OCI-LY7 (cell line): ENCODE measurements around the gene NDUFA13. TPM values are rescaled to one million over a fixed set of nuclear protein-coding genes. Genes with fewer than 3 reads are reported as not detected.
"Not testable (repeated sequence)": the region's sequence is repeated elsewhere in the genome, so short reads cannot be mapped to it uniquely, and the experiment has no call there.

ENCODE experiments used
- BruUV-seq: library from RNA; stranded (reverse); fragments of 400-500 nt; replicated peaks from 2 replicates; lab custom pipeline; 2021; lab: Mats Ljungman, UMichigan
- CTCF ChIA-PET: fragments of 300-600 bp; sonication (Branson Sonifier 250); formaldehyde crosslinking; loops from one replicate; lab custom pipeline; 2022; ENCODE audit warnings: antibody characterized with exemption; ENCODE audit not compliant: unreplicated experiment; lab: Charles Lee
- POLR2A ChIA-PET: fragments of 300-600 bp; sonication (Branson Sonifier 250); formaldehyde crosslinking; loops from one replicate; lab custom pipeline; 2022; ENCODE audit warnings: antibody characterized with exemption; lab: Charles Lee
- DNase-seq: peaks from one replicate; pipeline ENCODE4 v3.0.0-alpha.2; 2015; ENCODE audit warnings: low spot score
- H2AFZ ChIP-seq: fragments of 200-600 bp; sonication (generic), shearing (Covaris generic); 2 replicates; pipeline ENCODE4 v1.6.1; 2014; ENCODE audit warnings: mild to moderate bottlenecking, antibody characterized with exemption, low read length, moderate library complexity
- H3K27ac ChIP-seq: fragments of 200-600 bp; sonication (generic); 2 replicates; pipeline ENCODE4 v1.5.1; 2014; ENCODE audit warnings: mixed run types, low read depth, mild to moderate bottlenecking, moderate library complexity, low read length, inconsistent platforms; ENCODE audit not compliant: poor library complexity, severe bottlenecking
- H3K36me3 ChIP-seq: fragments of 200-600 bp; sonication (generic); 2 replicates; pipeline ENCODE4 v1.6.1; 2014; ENCODE audit warnings: mild to moderate bottlenecking, antibody characterized with exemption, low read length, moderate library complexity, mixed read lengths; ENCODE audit not compliant: insufficient read depth
- H3K4me1 ChIP-seq: fragments of 200-600 bp; sonication (generic); 2 replicates; pipeline ENCODE4 v1.5.1; 2014; ENCODE audit warnings: mild to moderate bottlenecking, low read length; ENCODE audit not compliant: insufficient read depth, poor library complexity, severe bottlenecking
- H3K4me2 ChIP-seq: fragments of 200-600 bp; sonication (generic); 2 replicates; pipeline ENCODE4 v1.6.1; 2014; ENCODE audit warnings: mild to moderate bottlenecking, low read length
- H3K4me3 ChIP-seq: fragments of 200-600 bp; sonication (generic); 2 replicates; pipeline ENCODE4 v1.5.1; 2014; ENCODE audit warnings: mild to moderate bottlenecking, low read depth, low read length; ENCODE audit not compliant: poor library complexity, severe bottlenecking
- H3K79me2 ChIP-seq: fragments of 200-600 bp; sonication (generic); 2 replicates; pipeline ENCODE4 v1.6.1; 2016; ENCODE audit warnings: low read depth, mild to moderate bottlenecking, low read length, moderate library complexity, mixed read lengths; ENCODE audit not compliant: insufficient read depth
- H3K9me2 ChIP-seq: fragments of 200-600 bp; sonication (generic); 2 replicates; pipeline ENCODE4 v1.6.1; 2016; ENCODE audit warnings: mild to moderate bottlenecking, low read length, mixed read lengths; ENCODE audit not compliant: insufficient read depth
- H3K9me3 ChIP-seq: fragments of 200-600 bp; sonication (generic); 2 replicates; pipeline ENCODE4 v1.6.1; 2014; ENCODE audit warnings: mild to moderate bottlenecking, mixed run types, low read length, mixed read lengths
- H4K20me1 ChIP-seq: fragments of 200-600 bp; sonication (generic); 2 replicates; pipeline ENCODE4 v1.6.1; 2014; ENCODE audit warnings: mild to moderate bottlenecking, antibody characterized with exemption, low read length, moderate library complexity, mixed read lengths; ENCODE audit not compliant: insufficient read depth
- CTCF ChIP-seq: fragments of 200-600 bp; sonication (generic); conservative IDR thresholded peaks from 2 replicates; pipeline ENCODE4 v1.5.1; 2014; ENCODE audit warnings: mild to moderate bottlenecking, antibody characterized with exemption, low read length, moderate library complexity, mixed read lengths
- EZH2phosphoT487 ChIP-seq: fragments of 200-600 bp; sonication (generic); IDR thresholded peaks from 2 replicates; pipeline ENCODE4 v1.6.1; 2018; ENCODE audit warnings: low read depth, borderline replicate concordance, mild to moderate bottlenecking, mixed run types, antibody characterized with exemption, low read length, moderate library complexity, mixed read lengths
- intact Hi-C: fragments of 100-400 bp; cut with micrococcal nuclease; formaldehyde crosslinking; loops from one replicate; pipeline ENCODE4 v1.10.0; 2022; ENCODE audit not compliant: unreplicated experiment
- total RNA-seq, 2 experiments: library from RNA; depleted of rRNA in 1 of 2; stranded (reverse); fragments of >200 nt in 1 of 2; shearing (Covaris generic) in 1 of 2; gene quantifications; 2 replicates each; pipeline ENCODE4 v1.2.3, GENCODE V29; 2014 to 2022

NDUFA13 gene
- total RNA-seq, 2 experiments from 2014 or later = 275 to 429 TPM

GRCh38 chr19:19470579-19470978 lies 45.4 kb upstream of the NDUFA13 start:
- H3K27ac ChIP-seq = no peak overlapping the region
- no peak overlapping the region for H3K4me2 ChIP-seq
- TF ChIP-seq EZH2phosphoT487 = no peak
- no peak for TF ChIP-seq CTCF
- POLR2A ChIA-PET = interaction anchor here (0.6 kb wide), 1 partner anchor 96 kb away, joined by 3 read pairs; no protein-coding TSS in a partner anchor
- no peaks in the 10 kb centered on the region for H3K9me2 ChIP-seq
- H3K4me3 ChIP-seq = no peak overlapping the region
- no TSS peak for BruUV-seq
- no peaks in the 10 kb centered on the region for H4K20me1 ChIP-seq
- peaks cover 36% of the 10 kb centered on the region for H3K79me2 ChIP-seq
- CTCF ChIA-PET = no interaction called here
- peaks cover 13% of the 10 kb centered on the region for H3K4me1 ChIP-seq
- H2AFZ ChIP-seq = no peak overlapping the region
- no peak for DNase-seq
- intact Hi-C loops = loop anchor here (10.0 kb wide), 1 partner anchor 66 kb away; the partner anchor contains the start of gene GATAD2A
- H3K9me3 ChIP-seq = peaks cover 25% of the 10 kb centered on the region
- H3K36me3 ChIP-seq = peaks cover 87% of the 10 kb centered on the region

GRCh38 chr19:19471682-19472081 lies 44.3 kb upstream of the NDUFA13 start:
- no TSS peak for BruUV-seq
- TF ChIP-seq CTCF = no peak
- TF ChIP-seq EZH2phosphoT487 = no peak
- Histone ChIP-seq H3K79me2 (peaks cover 36% of the 10 kb centered on the region), H3K4me1 (peaks cover 13% of the 10 kb centered on the region), H3K4me3 (no peak overlapping the region), H2AFZ (no peak overlapping the region), H3K9me2 (no peaks in the 10 kb centered on the region), H3K4me2 (peak overlapping the region; percentile 13; the same call in 1 of the 2 replicates), H3K36me3 (peaks cover 87% of the 10 kb centered on the region), H3K27ac (no peak overlapping the region), H4K20me1 (no peaks in the 10 kb centered on the region; the same call in 1 of the 2 replicates), H3K9me3 (peaks cover 25% of the 10 kb centered on the region)
- intact Hi-C loops = loop anchor here (10.0 kb wide), 1 partner anchor 67 kb away; the partner anchor contains the start of gene GATAD2A
- peak; percentile 20 for DNase-seq
- CTCF ChIA-PET = interaction anchor here (0.6 kb wide), 1 partner anchor 102 kb away, joined by 3 read pairs; no protein-coding TSS in a partner anchor
- POLR2A ChIA-PET = interaction anchor here (0.6 kb wide), 1 partner anchor 262 kb away, joined by 3 read pairs; no protein-coding TSS in a partner anchor

GRCh38 chr19:19472106-19472505 lies 43.9 kb upstream of the NDUFA13 start:
- H3K9me2 ChIP-seq, H2AFZ ChIP-seq, H3K27ac ChIP-seq, H3K4me3 ChIP-seq, BruUV-seq, DNase-seq, H4K20me1 ChIP-seq: not testable (repeated sequence)
- H3K9me3 ChIP-seq = peaks cover 25% of the 10 kb centered on the region
- POLR2A ChIA-PET = interaction anchor here (1.2 kb wide), 1 partner anchor 14 kb away, joined by 4 read pairs; no protein-coding TSS in a partner anchor
- peaks cover 13% of the 10 kb centered on the region for H3K4me1 ChIP-seq
- H3K79me2 ChIP-seq = peaks cover 36% of the 10 kb centered on the region
- H3K36me3 ChIP-seq = peaks cover 84% of the 10 kb centered on the region
- peak overlapping the region; percentile 13; the same call in 1 of the 2 replicates for H3K4me2 ChIP-seq
- intact Hi-C loops = loop anchor here (10.0 kb wide), 1 partner anchor 67 kb away; the partner anchor contains the start of gene GATAD2A
- CTCF ChIA-PET = interaction anchor here (0.6 kb wide), 1 partner anchor 103 kb away, joined by 3 read pairs; no protein-coding TSS in a partner anchor
